GM12891 (cell line): ENCODE data around the gene C11orf98.

Source experiments
- POLR2A ChIP-seq: IDR thresholded peaks from 2 replicates; pipeline ENCODE4 v1.6.1; 2011; ENCODE audit warnings: low read depth, low read length, control low read depth
- POLR2AphosphoS5 ChIP-seq: IDR thresholded peaks from 2 replicates; pipeline ENCODE4 v1.6.1; 2011; ENCODE audit warnings: low read depth, low read length, control low read depth
- TAF1 ChIP-seq: IDR thresholded peaks from 2 replicates; pipeline ENCODE4 v1.6.1; 2011; ENCODE audit warnings: low read depth, low read length, control low read depth

GRCh38 chr11:62710001-62710345 lies 45.0 kb upstream of the C11orf98 start:
- TF ChIP-seq POLR2AphosphoS5 (no peak), POLR2A (no peak), TAF1 (no peak)
